ENCODE data around the gene SLC19A3.

The SLC19A3 gene

GRCh38 chr2:227719641-227720040 is 1.8 kb upstream of the SLC19A3 start:
- no peak for FAIRE-seq
- TF ChIP-seq CTCF (IDR thresholded peaks at IDR 0.05; ENCODE audit: insufficient read depth, missing control alignments), result no peak
- DNase-seq (ENCODE audit: insufficient read length, low spot score), result no peak

- no peak for DNase-seq (ENCODE audit: insufficient read length, low spot score)
- no peak for FAIRE-seq
- TF ChIP-seq CTCF (IDR thresholded peaks at IDR 0.05; ENCODE audit: insufficient read depth, missing control alignments), result no peak
Observed at GRCh38 chr2:227716501-227716900, 1.3 kb downstream of the SLC19A3 start.

GRCh38 chr2:227713291-227713690 is 4.5 kb downstream of the SLC19A3 start:
- DNase-seq (ENCODE audit: insufficient read length, low spot score) (no peak), FAIRE-seq (no peak)
- TF ChIP-seq CTCF (IDR thresholded peaks at IDR 0.05; ENCODE audit: insufficient read depth, missing control alignments), result no peak

GRCh38 chr2:227710986-227711385 is 6.8 kb downstream of the SLC19A3 start:
- no peak for FAIRE-seq
- TF ChIP-seq CTCF (IDR thresholded peaks at IDR 0.05; ENCODE audit: insufficient read depth, missing control alignments), result no peak
- DNase-seq (ENCODE audit: insufficient read length, low spot score), result no peak

GRCh38 chr2:227707390-227707789 is 10.4 kb downstream of the SLC19A3 start:
- FAIRE-seq (no peak), DNase-seq (ENCODE audit: insufficient read length, low spot score) (no peak)
- TF ChIP-seq CTCF (IDR thresholded peaks at IDR 0.05; ENCODE audit: insufficient read depth, missing control alignments), result no peak

GRCh38 chr2:227706859-227707258 is 11.0 kb downstream of the SLC19A3 start:
- no peak for DNase-seq (ENCODE audit: insufficient read length, low spot score)
- no peak for FAIRE-seq
- TF ChIP-seq CTCF (IDR thresholded peaks at IDR 0.05; ENCODE audit: insufficient read depth, missing control alignments), result no peak

- no peak for TF ChIP-seq CTCF (IDR thresholded peaks at IDR 0.05; ENCODE audit: insufficient read depth, missing control alignments)
- FAIRE-seq, result no peak
Observed at GRCh38 chr2:227703961-227704360, 13.9 kb downstream of the SLC19A3 start.

More at GRCh38 chr2:227703961-227704360, 13.9 kb downstream of the SLC19A3 start:
- DNase-seq (ENCODE audit: insufficient read length, low spot score), result no peak

Measured in D721Med (cell line).